ENCODE measurements around the gene FAH.
"Not testable (repeated sequence)": the region's sequence is repeated elsewhere in the genome, so short reads cannot be mapped to it uniquely, and the experiment has no call there.

The FAH gene

DNA sequence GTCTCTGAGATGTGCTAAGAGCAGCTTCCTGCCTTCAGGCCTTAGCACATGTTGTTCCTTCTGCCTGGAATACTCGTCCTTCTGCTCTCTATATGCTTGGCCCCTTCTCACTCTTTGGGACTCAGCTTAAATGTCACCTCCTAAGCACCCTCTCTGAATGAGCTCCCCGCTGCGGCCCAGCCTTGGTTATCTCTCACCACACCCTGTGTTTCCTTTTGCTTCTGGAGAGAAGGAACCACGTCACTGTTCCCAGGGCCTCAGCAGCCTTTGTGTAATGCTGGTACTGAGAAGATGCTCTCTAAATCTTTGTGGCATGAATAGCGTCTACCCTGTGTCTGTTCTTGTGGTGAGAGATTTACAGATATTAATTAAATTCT lies 2.2 kb downstream of the FAH start:
- H3K9me3 ChIP-seq (ENCODE audit: control insufficient read depth, insufficient read depth, low read length), result no peaks in the 10 kb centered on the region
- no peaks in the 10 kb centered on the region for H3K9me2 ChIP-seq (replicated peaks; ENCODE audit: control insufficient read depth, low read length)
- H3K27me3 ChIP-seq (ENCODE audit: control insufficient read depth, low read length), result no peaks in the 10 kb centered on the region
- no peaks in the 10 kb centered on the region for H4K20me1 ChIP-seq (ENCODE audit: control insufficient read depth, insufficient read depth, low read depth, low read length)
- peaks cover 8% of the 10 kb centered on the region for H3K36me3 ChIP-seq (ENCODE audit: control insufficient read depth, low read length)
- H3K4me1 ChIP-seq (ENCODE audit: control insufficient read depth, low read length), result peaks cover 44% of the 10 kb centered on the region
- H3K4me2 ChIP-seq (ENCODE audit: low read length), result no peak overlapping the region
- H3K27ac ChIP-seq (ENCODE audit: low read depth, low read length), result no peak overlapping the region
- no peaks in the 10 kb centered on the region for H3F3A ChIP-seq (ENCODE audit: control insufficient read depth, insufficient read depth)
- H3K79me2 ChIP-seq (ENCODE audit: control insufficient read depth, low read length), result no peaks in the 10 kb centered on the region
- no peak overlapping the region for H3K4me3 ChIP-seq (ENCODE audit: low read length)
- TF ChIP-seq EZH2phosphoT487 (IDR thresholded peaks at IDR 0.05; ENCODE audit: borderline replicate concordance, low read length), result no peak
- TF ChIP-seq, protein P1, sequence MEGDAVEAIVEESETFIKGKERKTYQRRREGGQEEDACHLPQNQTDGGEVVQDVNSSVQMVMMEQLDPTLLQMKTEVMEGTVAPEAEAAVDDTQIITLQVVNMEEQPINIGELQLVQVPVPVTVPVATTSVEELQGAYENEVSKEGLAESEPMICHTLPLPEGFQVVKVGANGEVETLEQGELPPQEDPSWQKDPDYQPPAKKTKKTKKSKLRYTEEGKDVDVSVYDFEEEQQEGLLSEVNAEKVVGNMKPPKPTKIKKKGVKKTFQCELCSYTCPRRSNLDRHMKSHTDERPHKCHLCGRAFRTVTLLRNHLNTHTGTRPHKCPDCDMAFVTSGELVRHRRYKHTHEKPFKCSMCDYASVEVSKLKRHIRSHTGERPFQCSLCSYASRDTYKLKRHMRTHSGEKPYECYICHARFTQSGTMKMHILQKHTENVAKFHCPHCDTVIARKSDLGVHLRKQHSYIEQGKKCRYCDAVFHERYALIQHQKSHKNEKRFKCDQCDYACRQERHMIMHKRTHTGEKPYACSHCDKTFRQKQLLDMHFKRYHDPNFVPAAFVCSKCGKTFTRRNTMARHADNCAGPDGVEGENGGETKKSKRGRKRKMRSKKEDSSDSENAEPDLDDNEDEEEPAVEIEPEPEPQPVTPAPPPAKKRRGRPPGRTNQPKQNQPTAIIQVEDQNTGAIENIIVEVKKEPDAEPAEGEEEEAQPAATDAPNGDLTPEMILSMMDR (IDR thresholded peaks at IDR 0.05; ENCODE audit: low read depth, low read length, poor library complexity, severe bottlenecking), result no peak

- not testable (repeated sequence) for H3K4me2 ChIP-seq (ENCODE audit: low read length); H3K27ac ChIP-seq (ENCODE audit: low read depth, low read length); H3K27me3 ChIP-seq (ENCODE audit: control insufficient read depth, low read length); H3K4me3 ChIP-seq (ENCODE audit: low read length); H3K9me2 ChIP-seq (replicated peaks; ENCODE audit: control insufficient read depth, low read length); H4K20me1 ChIP-seq (ENCODE audit: control insufficient read depth, insufficient read depth, low read depth, low read length); H3K79me2 ChIP-seq (ENCODE audit: control insufficient read depth, low read length); H3K9me3 ChIP-seq (ENCODE audit: control insufficient read depth, insufficient read depth, low read length); H3F3A ChIP-seq (ENCODE audit: control insufficient read depth, insufficient read depth)
- peaks cover 13% of the 10 kb centered on the region for H3K36me3 ChIP-seq (ENCODE audit: control insufficient read depth, low read length)
- H3K4me1 ChIP-seq (ENCODE audit: control insufficient read depth, low read length), result peaks cover 50% of the 10 kb centered on the region
Measured at GRCh38 chr15:80155378-80156175, 2.8 kb downstream of the FAH start.

DNA sequence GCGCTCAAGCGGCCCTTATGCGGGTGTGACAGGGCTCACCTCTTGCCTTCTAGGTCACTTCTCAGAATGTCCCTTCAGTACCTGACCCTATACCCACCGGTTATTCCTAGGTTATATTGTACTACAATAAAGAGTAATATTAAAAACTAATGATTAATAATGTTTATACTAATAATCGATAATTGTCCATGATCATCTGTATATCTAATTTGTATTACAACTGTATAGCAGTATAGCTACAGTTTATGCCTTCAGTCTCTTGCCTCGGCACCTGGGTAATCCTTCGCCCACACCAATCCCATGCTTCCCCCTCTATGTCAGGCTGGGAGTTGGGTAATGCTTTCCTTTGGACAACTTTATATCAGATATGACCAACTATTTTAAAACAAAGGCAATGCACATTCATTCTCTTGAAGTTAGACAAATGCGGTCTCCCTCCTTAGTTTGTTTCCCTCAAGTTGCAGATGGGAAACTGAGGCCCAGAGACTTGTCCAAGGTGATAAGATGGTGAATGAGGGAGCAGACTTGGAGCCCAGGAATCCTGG lies 3.4 kb downstream of the FAH start:
- Histone ChIP-seq H4K20me1 (ENCODE audit: control insufficient read depth, insufficient read depth, low read depth, low read length) (no peaks in the 10 kb centered on the region), H3K4me2 (ENCODE audit: low read length) (no peak overlapping the region), H3K9me3 (ENCODE audit: control insufficient read depth, insufficient read depth, low read length) (no peaks in the 10 kb centered on the region), H3K27ac (ENCODE audit: low read depth, low read length) (no peak overlapping the region), H3K4me3 (ENCODE audit: low read length) (no peak overlapping the region), H3K27me3 (ENCODE audit: control insufficient read depth, low read length) (no peaks in the 10 kb centered on the region), H3K36me3 (ENCODE audit: control insufficient read depth, low read length) (peaks cover 17% of the 10 kb centered on the region), H3K4me1 (ENCODE audit: control insufficient read depth, low read length) (peaks cover 56% of the 10 kb centered on the region), H3K79me2 (ENCODE audit: control insufficient read depth, low read length) (no peaks in the 10 kb centered on the region), H3K9me2 (replicated peaks; ENCODE audit: control insufficient read depth, low read length) (no peaks in the 10 kb centered on the region), H3F3A (ENCODE audit: control insufficient read depth, insufficient read depth) (no peaks in the 10 kb centered on the region)
- TF ChIP-seq, protein P1 (IDR thresholded peaks at IDR 0.05; ENCODE audit: low read depth, low read length, poor library complexity, severe bottlenecking), result no peak
- TF ChIP-seq EZH2phosphoT487 (IDR thresholded peaks at IDR 0.05; ENCODE audit: borderline replicate concordance, low read length), result no peak

DNA sequence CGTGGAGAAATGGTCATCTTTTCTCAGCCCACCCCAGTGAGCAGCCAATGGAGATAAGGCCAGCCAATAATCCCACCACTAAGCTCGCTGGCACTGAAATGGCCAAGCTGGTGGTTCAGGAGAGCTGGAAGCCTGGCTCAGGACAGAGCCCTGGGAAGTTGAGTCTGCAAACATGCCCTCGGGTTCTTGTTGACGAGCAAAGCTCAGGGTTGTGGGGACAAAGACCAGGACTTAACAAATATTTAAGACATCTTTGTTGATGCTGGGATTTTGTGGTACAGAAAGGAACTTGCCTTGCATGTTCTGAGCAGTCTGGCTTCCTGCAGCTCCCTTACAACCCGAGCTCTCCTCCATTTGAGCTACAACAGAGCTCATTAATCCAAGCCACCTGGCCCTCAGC lies 4.4 kb downstream of the FAH start:
- Histone ChIP-seq H3K4me2 (ENCODE audit: low read length) (no peak overlapping the region), H3K79me2 (ENCODE audit: control insufficient read depth, low read length) (no peaks in the 10 kb centered on the region), H3K4me1 (ENCODE audit: control insufficient read depth, low read length) (peaks cover 50% of the 10 kb centered on the region), H3K9me2 (replicated peaks; ENCODE audit: control insufficient read depth, low read length) (no peaks in the 10 kb centered on the region), H3F3A (ENCODE audit: control insufficient read depth, insufficient read depth) (no peaks in the 10 kb centered on the region), H4K20me1 (ENCODE audit: control insufficient read depth, insufficient read depth, low read depth, low read length) (no peaks in the 10 kb centered on the region), H3K27me3 (ENCODE audit: control insufficient read depth, low read length) (no peaks in the 10 kb centered on the region), H3K27ac (ENCODE audit: low read depth, low read length) (no peak overlapping the region), H3K9me3 (ENCODE audit: control insufficient read depth, insufficient read depth, low read length) (no peaks in the 10 kb centered on the region), H3K36me3 (ENCODE audit: control insufficient read depth, low read length) (peaks cover 18% of the 10 kb centered on the region), H3K4me3 (ENCODE audit: low read length) (no peak overlapping the region)
- no peak for TF ChIP-seq EZH2phosphoT487 (IDR thresholded peaks at IDR 0.05; ENCODE audit: borderline replicate concordance, low read length)
- TF ChIP-seq, protein P1 (IDR thresholded peaks at IDR 0.05; ENCODE audit: low read depth, low read length, poor library complexity, severe bottlenecking), result no peak

All from DOHH2 (cell line).